ENCODE results near the gene NEMP1.

DNA sequence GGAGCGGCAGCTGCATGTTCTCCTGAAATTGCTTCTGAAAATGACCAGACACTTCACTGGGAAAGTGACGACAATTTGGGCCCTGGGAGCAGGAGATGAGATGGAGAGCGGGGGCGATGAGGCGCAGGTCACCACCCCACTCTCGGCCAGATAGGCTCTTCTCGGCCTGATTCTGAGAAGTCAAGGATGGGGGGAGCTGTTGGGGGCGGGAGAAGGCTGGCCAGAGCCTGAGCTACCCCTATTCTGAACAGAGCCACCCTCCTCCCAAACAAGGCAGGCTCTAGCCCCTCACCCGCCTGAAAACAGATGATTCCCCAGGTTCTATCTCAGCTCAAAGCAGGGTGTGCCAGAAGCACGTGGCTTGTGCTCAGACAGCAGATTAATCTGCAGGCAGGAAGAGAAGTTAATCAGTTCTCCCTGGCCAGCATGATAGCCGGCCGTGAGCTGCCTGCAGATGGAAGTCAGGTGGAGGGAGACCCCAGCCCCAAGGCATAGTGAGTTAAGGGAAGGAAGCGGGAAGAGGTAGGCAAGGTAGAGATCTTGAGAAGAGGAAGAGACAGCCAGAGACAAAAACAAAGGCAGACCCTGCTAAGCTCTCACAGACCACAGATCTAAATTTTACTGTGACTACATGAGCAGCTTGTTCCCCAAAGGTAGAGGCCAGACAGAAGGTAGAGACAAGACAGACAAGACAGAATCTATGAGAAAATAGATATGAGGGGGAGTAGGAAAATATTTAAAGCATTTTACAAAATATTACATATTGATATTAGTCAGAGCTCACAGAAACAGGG, 51.4 kb downstream of the NEMP1 start:
- TF ChIP-seq, protein P1, sequence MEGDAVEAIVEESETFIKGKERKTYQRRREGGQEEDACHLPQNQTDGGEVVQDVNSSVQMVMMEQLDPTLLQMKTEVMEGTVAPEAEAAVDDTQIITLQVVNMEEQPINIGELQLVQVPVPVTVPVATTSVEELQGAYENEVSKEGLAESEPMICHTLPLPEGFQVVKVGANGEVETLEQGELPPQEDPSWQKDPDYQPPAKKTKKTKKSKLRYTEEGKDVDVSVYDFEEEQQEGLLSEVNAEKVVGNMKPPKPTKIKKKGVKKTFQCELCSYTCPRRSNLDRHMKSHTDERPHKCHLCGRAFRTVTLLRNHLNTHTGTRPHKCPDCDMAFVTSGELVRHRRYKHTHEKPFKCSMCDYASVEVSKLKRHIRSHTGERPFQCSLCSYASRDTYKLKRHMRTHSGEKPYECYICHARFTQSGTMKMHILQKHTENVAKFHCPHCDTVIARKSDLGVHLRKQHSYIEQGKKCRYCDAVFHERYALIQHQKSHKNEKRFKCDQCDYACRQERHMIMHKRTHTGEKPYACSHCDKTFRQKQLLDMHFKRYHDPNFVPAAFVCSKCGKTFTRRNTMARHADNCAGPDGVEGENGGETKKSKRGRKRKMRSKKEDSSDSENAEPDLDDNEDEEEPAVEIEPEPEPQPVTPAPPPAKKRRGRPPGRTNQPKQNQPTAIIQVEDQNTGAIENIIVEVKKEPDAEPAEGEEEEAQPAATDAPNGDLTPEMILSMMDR (IDR thresholded peaks at IDR 0.05 in 8 of 11, conservative IDR thresholded peaks at IDR 0.05 in 3 of 11): no peak
- TF ChIP-seq POLR2AphosphoS5 (IDR thresholded peaks at IDR 0.05) (no peak), POLR2A (IDR thresholded peaks at IDR 0.05) (no peak)
